SK-N-DZ (cell line): ENCODE results near the gene DPP6.
A peak's percentile ranks its signal among the peaks of the same experiment; 100 is the strongest.

ENCODE experiments used
- DNase-seq: peaks from one replicate; pipeline ENCODE4 v3.0.0-alpha.2; 2015; ENCODE audit warnings: low spot score

DPP6 gene

DNA sequence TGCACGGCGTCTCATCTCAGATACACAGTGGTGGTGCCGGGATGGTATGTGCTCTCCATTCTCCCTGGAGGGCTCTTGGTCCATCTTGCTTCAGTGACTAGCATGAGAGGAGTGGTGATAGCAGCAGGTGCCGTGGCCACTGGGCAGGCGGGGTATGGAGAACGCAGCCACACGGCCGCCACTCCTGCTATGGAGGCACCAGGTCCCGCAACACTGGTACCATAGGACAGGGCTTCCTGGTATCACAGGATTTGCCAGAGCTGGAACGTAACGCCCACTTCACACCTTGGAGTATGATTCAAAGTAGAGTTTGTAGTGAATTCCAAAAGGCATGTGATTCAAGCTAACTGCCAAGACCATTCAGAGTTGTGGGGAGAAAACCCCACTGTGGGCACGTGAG, 284.1 kb downstream of the DPP6 start:
- no peak for DNase-seq

DNA sequence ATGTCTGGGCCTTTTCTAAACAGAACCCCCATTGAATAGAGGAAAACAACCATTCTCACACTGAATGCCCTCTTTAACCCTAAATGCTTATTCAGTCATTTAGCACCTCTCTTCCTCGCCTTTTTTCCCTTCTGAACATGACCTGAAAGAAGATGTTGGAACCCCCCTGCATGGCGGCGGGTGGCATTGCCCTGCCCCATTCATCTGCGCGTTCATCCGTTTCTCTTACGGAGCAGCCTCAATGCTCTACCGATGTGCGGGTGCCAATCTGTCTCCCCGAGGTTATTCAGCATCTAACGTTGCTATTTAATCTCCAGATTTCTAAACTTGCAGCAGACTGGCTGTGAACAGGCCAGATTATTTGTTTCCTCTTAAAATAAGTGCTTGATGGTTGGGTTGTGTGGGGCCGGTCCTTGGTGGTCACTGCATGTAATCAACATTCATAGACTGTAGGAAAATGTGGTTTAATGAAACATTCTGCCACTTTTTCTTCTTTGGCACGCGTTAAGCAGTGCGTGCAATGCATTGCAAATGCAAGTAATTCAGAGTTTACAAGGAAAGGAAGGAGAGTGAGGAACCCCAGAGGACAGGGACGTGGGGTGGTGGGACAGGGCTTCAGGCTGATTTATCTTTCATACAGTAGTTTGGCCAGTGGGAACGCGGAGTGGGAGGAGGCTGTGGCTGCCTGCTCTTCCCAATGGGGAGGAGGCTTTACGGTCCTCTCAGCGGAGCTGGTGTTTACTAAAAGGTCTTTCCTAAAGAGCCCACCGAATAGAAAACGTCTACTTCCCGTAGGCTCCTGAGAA, 286.7 kb downstream of the DPP6 start:
- DNase-seq: no peak

DNA sequence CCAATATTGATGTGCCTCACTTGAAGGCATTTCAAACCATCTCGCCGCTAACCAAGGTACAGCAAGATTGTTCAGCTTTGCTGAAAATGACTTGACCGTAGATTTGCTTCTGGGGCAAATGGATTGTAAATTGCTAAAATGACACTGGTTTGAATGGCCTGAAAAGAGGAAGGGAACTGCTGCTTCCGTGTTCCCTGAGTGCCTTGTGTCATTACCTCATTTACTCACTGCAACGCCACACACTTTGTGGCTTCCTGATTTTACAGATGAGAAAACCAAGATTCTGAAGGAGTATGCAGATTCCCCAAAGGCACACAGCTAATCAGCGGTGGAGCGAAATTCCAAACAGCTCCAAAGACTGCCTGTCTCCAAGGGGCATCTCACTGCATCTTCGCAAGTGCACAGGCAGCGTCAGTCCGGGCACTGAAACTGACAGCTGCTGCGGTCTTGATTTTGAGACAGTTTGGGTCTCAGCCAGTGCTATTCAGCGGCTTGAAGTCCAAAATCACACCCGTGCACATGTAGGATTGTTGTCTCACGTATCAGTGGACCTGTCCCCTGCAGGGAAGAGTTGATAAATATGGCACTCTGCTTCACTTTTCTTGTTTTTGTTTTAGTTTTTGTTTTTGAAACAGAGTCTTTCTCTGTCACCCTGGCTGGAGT, 290.9 kb downstream of the DPP6 start:
- no peak for DNase-seq

DNA sequence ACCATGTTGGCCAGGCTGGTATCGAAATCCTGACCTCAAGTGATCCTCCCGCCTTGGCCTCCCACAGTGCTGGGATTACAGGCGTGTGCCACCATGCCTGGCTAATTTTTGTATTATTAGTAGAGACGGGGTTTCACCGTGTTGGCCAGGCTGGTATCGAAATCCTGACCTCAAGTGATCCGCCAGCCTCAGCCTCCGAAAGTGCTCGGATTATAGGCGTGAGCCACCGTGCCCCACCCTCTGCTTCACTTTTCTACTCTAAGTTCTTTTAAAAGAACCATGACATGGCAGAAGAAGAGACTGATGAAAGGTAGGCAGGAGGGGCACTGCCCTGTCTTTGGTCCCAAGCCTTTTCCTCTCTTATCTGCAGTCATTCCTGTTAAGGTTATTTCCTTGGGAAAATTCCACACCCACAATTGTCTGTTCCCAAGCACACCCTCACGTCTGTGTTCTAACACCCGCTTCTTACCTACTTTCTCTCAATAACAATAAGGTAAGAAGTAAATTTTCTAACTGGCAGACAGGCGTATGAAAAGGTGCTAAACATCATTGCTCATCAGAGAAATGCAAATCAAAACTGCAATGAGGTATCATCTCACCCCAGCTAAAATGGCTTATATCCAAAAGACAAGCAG, 291.7 kb downstream of the DPP6 start:
- DNase-seq: no peak

DNA sequence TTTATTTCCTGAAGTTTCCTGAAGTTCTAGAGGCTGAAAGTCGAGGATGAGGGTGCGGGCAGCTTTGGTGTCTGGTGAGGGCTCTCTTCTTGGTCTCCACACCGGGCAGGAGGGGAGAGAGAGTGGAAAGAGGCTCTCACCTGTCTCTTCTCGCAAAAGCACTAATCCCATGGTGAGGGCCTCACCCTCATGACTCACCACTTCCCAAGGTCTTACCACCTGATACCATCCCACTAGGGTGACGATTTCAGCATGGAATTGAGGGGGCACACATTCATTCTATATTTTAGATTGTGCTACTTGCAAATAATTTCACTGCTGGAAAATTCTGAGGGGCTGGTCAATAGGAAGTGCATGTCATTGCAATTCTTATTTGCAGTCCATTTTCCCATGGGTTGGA, 292.9 kb downstream of the DPP6 start:
- DNase-seq: no peak

DNA sequence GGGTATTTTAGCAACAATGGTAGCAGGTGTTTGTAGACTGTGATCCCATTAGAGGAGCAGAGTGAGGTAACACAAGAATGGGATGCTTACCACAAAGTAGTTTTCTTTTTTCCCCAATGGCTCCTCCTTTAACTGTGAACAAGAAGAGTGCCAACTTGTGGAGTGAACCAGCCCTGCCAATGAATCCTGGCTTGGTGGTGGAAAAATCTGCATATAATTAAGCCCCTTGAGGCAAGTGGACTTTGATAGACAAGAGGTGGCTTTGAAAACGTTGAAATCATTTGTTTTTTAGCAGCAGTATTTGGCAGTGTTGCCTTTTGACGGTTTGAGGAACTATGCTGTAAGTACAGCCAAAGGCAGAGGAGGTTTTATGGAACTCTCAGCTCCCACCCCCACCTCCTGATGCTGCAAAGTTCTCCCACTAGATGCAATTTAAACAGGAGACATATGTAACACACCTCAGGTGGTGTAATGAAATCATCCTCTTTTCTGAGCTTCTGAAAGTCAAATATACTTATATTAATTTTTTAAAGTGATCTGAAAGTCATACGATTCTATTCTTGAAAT, 295.6 kb downstream of the DPP6 start:
- DNase-seq: no peak

DNA sequence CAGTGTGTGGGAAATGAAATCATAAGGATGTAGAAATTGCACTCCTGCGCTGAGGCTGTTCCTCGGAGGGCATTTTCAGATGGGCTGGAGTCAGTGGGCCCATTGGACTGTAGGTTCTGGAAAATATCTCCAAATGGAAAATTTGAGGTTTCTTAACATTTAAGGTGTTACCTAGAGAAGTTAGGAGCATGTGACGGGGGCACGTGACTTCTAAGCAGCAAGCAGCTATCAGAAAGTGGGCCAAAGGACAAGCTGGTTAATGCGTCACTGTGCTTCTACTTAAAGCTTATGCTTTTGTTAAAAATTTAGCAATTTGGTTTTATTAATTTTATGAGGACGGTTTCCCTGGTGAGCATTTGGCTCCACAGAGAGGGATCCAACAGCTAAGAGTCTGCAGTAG, 298.7 kb downstream of the DPP6 start:
- no peak for DNase-seq

DNA sequence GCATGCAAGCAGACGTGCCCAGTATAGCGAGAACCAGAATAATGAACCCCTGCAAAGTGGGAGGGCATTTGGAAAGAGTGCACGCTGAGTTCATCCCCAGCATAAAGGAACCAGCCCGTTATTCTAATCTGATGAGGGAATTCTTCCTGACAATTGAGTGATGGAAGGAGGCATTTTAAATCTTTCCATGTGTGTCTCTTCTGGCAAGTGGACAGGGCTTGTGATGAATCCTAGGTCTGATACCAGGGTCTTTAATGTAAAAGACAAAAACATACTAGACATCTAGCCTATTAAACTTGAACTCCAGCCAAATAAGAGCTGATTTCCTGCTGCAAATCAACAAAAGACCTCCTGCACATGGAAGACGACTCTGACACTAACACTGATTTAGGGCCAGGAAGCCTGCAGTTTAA, 301.2 kb downstream of the DPP6 start:
- DNase-seq: peak; percentile 30

DNA sequence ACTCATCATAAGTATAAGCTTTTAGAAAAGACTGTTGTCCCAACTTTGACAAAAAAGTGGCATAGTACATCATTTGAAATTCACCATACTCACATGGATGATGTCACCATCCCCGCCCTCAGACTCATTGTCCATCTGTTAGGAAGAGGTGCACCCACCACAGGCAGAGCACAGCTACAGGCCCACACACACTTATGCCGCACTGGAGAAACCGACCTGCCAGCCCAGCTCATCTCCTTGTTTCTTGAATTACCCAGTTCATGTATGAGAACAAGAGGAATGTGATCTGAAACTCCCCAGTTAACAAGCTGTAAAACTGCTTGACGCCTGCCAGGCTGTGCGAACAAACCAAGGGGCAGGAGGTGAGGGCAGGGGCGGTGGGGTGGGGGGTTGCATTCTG, 312.0 kb downstream of the DPP6 start:
- DNase-seq: no peak

DNA sequence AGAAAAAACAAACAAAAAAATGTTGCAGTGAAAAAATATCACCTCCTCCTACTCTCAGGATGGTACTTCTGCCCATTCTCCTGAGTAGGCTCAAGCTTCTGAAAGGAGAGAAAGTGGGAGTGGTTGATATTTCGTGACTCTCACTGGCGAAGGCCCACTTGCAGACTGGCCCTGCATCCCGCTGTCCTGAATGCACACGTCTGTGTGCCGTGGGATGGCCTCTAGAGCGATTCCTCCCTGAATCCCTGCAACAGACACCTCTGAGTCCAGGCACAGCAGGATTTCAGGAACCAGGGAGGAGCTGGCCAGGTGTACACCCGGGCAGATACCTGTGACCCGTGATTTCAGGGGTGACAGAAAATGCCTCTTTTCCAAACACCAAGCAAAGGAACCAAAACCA, 319.2 kb downstream of the DPP6 start:
- no peak for DNase-seq

DNA sequence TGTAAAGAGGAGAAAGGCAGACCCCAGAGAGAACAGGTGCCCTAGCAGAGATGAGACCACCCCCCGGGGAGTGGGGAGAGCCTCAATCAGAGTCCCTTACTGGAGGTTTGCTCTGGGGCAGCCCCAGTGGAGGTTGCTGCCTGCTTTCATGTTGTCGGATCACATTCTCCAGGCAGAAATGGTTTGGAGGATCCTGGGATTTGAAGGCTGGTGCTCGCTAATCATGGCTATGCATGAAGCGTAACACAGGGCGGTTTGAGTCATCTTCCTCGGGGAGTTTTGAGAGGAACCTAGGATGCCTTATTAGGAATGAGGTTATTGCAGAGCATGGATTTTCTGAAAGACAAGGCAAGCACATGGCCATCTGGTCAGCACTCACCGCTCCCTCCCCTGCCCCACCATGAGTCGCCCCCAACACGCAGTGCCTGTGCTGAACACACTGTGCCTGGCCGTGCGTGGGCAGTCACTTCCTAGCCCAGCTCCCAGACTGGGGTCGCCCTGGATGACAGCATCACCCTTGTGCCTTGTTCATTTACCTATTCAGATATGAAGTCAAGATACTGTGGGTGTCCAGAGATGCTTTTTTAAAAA, 319.9 kb downstream of the DPP6 start:
- DNase-seq: peak; percentile 32

DNA sequence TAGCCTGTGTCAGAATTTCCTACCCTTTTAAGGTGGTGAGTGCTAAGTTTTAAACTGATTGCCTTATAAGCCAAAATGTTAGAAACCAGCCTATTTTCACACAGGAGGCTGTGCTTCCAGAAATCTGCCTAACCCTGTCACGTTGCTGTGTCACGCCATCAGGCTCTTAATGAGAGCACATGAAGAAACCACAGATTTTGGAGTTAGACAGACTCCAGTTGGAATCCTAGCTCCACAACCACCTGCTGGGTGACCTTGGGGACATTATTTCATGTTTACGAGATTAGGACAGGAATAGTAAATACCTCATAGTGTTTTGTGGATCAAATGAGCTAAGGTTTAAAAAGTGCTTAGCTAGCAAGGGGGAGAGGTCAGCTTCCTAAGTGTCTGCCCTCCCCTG, 321.8 kb downstream of the DPP6 start:
- no peak for DNase-seq

DNA sequence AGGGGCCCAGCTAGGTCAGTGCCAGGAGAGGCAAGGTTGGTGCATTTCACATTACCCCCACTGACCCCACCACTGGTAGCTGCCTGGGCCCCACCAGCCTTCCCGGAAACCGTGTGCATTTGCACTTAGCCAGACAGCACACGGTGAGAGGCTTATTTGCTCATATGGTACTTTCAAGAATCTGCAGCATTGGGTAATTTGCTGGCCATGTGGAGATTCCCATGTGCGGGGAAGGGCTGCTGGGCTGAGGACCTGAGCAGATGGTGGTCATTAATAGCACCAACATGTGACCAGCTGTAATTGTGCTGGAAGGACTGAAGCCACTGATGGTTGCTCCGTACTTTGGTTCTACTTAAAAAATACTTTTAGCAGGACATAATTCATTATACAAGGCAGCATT, 323.8 kb downstream of the DPP6 start:
- DNase-seq: no peak

DNA sequence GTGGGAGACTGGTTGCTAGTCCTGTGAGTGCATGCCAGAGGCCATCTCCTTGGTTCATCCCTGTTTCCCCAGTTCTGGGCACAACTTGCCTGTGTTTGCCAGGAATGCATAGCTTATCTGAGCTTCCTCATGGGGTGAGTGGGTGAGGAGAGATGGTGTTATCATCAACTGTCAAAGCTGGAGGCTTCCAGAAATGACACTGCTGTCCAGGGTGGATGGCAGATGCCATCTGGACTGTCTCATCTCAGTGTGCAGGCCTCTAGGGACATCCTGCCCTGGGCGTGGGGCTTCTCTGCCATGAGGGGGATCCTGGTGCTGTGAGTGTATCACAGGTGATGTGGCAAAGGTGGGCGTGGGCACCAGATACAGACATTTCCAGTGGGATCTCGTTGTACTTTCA, 328.6 kb downstream of the DPP6 start:
- no peak for DNase-seq

DNA sequence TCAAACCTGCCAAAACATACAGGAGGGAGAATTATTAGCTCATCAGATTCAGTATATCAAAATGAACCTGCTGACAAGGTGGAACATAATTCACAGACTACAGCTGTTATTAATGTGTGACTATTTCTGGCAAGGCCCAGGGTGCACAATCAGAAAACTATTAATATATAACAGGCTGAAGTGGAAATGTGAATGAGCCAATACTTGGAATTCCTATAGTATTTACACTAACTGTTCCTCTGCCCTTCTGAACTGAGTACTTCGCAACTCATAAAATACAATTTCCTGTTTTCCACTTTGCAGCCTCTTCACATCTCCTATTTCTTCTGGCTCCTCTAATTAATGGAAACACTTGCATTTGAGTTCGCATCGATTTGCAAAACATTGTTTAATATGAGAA, 330.8 kb downstream of the DPP6 start:
- DNase-seq: no peak

DNA sequence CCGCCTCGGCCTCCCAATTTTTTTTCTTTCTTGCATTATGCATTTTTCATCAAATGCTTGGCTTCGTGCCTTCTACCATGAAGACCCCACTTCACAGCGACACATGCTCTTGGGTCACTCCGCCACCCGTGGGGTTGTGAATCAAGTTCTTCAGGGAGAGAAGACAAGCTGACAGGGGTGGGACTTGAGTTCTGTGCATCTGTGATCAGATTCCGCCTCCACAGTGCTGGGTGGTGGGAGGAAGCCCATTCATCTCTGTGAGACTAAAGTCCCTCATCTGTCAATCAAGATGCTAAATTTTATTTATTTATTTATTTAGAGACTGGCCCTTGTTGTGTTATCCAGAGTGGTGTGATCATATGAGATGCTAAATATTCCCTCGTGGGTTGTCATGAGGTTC, 333.0 kb downstream of the DPP6 start:
- DNase-seq: no peak

DNA sequence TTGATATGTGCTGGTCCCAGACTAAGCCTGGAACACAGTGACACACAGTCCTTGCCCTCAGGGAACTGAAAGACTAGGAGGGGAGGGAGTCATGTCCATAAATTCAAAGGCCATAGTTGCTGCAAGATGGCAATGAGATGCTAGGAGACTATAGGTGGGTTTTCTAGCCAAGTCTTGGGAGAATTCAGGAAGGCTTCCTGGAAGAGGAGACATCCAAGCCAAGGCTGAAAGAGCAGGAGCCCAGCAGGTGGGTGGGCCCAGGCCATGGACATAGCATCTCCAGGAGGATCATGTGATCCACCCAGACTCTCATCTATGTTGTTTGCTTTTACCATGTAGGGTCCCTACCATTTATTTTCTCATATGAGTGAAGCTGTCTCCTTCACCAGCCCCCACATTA, 335.1 kb downstream of the DPP6 start:
- DNase-seq: no peak

DNA sequence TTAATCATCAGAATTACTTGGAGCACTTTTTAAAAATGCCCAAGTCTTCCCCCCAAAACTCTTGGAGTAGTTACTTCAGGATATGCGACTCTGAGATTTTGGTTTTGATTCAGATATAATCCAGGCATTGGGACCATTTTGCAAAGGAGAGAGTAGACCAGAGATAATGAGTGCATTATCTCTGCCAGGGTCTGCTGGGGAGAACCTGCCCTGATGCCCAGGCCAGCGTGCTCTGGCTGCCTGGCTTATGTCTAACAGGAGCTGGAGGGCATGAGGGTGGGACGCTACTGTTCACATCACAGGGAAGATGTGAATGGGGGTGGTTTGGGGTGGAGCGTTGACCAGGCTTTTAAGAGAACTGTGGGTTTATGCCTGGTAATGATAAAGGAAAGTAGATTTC, 336.2 kb downstream of the DPP6 start:
- DNase-seq: no peak

DNA sequence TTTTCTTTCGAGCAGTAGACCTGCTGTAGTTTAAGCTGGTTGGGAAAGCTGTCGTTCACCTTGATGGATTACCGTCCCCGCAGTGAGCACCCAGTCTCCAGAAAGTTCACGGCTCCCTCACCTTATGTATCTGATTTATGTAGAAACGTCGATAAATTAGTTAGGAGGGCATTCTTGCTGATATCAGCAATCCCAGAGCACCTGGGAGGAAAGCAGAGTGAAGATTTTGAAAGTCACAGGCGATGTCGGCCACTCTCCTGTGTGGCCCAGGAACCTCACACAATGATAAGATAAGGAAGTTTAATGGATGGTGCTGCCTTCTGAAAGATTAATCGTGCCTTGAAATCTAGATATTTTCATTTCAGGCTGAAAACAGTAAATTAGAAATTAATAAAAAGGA, 336.8 kb downstream of the DPP6 start:
- peak; percentile 45 for DNase-seq

DNA sequence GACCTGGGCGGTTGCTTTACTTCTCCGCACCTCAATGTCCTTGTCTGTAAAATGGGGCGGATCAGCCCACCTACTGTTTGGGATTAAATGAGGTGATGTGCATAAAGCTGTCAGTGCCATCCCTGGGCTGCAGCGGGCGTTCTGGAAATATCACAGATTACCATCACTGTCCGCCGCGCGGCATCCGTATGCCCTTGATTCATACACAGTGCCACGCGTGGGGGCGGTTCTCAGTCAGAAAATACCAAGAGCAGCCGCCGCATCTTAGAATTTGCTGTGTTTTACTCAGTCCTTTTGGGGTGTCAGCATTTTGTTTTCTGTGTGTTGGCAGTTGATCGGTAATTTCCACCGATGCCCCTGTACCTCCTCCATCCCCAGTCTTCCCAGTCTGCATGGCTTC, 338.8 kb downstream of the DPP6 start:
- no peak for DNase-seq

DNA sequence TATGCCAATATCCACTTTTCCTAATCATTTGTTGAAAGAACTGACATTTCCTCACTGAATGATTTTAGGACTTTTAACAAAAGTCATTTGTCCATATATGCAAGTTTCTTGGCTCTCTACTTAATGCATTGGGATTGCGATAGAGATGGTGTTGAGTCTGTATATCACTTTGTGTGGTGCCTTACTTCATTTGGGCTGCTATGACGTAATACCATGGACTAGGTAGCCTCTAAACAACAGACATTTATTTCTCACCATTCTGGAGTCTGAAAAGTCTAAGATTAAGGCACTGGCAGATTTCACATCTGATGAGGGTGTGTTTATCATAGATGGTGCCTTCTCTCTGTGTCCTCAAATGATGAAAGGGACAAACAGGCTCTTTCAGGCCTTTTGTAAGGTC, 342.6 kb downstream of the DPP6 start:
- no peak for DNase-seq

DNA sequence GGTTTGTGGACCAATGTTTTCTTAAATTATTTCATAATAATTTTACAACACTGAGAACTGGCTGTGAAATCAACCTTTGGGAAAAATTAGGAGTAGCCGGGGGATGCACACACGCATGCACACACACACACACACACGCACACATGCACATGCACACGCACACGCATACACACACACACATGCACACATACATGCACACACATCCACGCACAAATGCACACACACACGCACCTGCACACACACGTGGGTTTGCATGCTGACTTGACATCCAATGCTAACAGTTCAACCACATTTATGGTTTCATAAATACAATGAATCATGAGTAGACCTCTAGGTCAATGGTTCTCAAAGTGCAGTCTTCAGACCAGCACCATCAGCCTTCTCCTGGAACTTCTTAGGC, 354.1 kb downstream of the DPP6 start:
- no peak for DNase-seq
